ENCODE measurements around the gene USP54.
"Not testable (repeated sequence)": the region's sequence is repeated elsewhere in the genome, so short reads cannot be mapped to it uniquely, and the experiment has no call there.

USP54 gene

DNA sequence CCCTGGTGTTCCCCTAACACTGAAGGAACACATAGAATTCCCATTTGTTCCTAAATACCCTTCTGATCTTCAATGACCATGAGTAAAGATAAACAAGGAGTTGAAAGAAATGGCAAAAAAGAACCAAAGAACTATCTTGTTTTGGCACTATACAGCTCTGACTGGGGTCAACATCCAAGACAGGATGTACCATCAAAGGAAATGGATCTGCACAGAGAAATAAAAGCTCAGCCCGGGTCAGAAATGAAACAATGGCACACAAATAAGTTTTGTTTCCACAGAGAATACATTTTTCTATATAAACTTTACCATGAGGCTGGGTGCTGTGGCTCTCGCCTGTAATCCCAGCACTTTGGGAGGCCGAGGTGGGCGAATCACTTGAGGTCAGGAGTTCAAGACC, 18.0 kb upstream of the USP54 start:
- H3K9me3 Mint-ChIP-seq, result no peaks in the 10 kb centered on the region
- no peak overlapping the region for H3K4me3 Mint-ChIP-seq
- no peak overlapping the region for H3K27ac Mint-ChIP-seq
- no peaks in the 10 kb centered on the region for H3K4me1 Mint-ChIP-seq
- peaks cover 2% of the 10 kb centered on the region for H3K36me3 Mint-ChIP-seq
- H3K27me3 Mint-ChIP-seq, result no peaks in the 10 kb centered on the region

GRCh38 chr10:73601486-73601921, 10.4 kb upstream of the USP54 start:
- Mint-ChIP-seq H3K4me1 (no peaks in the 10 kb centered on the region), H3K9me3 (no peaks in the 10 kb centered on the region), H3K36me3 (peaks cover 2% of the 10 kb centered on the region), H3K27ac (no peak overlapping the region), H3K4me3 (no peak overlapping the region), H3K27me3 (no peaks in the 10 kb centered on the region)

- no peaks in the 10 kb centered on the region for H3K36me3 Mint-ChIP-seq
Measured at GRCh38 chr10:73597346-73597745, 6.2 kb upstream of the USP54 start.

DNA sequence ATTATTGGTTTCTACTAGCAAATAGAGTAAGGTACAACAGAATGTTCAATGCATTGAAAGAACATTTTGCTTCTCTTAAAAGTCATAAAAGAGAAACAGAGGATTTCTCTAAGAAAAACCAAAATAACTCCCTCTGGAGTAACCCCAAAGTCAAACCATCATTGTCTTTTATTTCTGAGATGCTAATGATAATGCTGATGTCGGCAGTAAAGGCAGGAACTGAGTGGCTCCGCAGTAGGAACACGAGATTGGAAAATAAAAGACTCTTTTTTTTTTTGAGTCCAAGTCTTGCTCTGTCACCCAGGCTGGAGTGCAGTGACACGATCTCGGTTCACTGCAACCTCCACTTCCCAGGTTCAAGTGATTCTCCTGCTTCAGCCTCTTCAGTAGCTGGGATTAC, 2.7 kb upstream of the USP54 start:
- H3K36me3 Mint-ChIP-seq, result no peaks in the 10 kb centered on the region
- H3K27me3 Mint-ChIP-seq, result no peaks in the 10 kb centered on the region
- no peak overlapping the region for H3K4me3 Mint-ChIP-seq
- H3K9me3 Mint-ChIP-seq, result no peaks in the 10 kb centered on the region
- H3K4me1 Mint-ChIP-seq, result peaks cover 28% of the 10 kb centered on the region
- no peak overlapping the region for H3K27ac Mint-ChIP-seq

More at GRCh38 chr10:73597346-73597745, 6.2 kb upstream of the USP54 start:
- no peak overlapping the region for H3K27ac Mint-ChIP-seq
- H3K4me3 Mint-ChIP-seq, result no peak overlapping the region
- no peaks in the 10 kb centered on the region for H3K9me3 Mint-ChIP-seq
- H3K4me1 Mint-ChIP-seq, result peaks cover 6% of the 10 kb centered on the region
- H3K27me3 Mint-ChIP-seq, result no peaks in the 10 kb centered on the region

DNA sequence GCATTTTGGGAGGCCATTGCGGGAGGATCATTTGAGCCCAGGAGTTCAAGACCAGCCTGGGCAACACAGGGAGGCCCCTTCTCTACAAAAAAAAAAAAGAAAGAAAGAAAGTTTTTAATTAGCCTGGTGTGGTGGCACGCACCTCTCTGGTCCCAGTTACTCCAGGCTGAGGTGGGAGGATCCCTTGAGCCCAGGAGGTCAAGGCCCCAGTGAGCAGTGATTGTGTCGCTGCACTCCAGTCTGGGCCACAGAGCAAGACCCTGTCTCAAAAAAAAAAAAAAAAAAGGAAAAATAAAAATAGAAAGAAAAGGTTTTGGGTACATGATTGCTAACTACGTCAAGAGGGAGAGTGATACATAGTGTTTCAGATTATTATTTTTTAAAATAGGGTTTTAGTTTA, 2.0 kb upstream of the USP54 start:
- Mint-ChIP-seq H3K9me3 (no peaks in the 10 kb centered on the region), H3K4me1 (peaks cover 28% of the 10 kb centered on the region)

DNA sequence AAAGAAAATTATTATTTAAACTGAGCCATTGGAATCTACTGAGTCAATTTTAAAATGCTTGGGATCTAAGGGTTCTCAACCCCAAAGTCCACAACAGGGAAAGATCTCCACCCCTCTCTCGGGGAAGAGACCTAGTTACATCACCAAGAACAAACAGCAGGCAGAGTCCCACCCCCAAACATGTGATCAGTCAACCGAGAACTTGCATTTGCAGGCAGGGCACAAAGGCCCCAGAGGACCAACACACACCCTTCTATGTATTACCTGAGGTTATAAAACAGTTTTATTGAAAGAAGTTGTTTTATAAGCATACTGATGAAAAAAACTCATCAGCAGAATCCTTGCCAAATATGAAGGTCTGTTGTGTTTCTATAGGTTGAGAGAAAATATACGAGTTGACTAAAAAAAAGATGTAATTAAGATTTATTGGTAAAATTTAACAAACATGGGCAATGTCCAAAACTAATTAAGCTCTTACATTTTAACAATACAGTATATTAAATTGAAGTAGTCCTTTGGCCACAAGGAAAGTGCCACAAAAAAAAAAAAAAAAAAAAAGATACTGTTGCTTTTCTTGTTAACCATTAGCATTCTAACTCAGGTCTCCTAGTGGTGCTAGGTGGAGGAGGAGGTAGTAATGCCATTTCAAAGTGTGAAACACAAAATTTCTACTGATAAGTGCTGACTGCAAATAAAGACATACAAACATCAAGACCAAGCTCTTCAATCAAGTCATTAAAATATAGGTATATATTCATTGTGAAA, 975 bp upstream of the USP54 start:
- H3K4me3 Mint-ChIP-seq, result no peak overlapping the region
- H3K27me3 Mint-ChIP-seq, result no peaks in the 10 kb centered on the region
- H3K36me3 Mint-ChIP-seq, result no peaks in the 10 kb centered on the region
- no peaks in the 10 kb centered on the region for H3K9me3 Mint-ChIP-seq
- peaks cover 28% of the 10 kb centered on the region for H3K4me1 Mint-ChIP-seq
- H3K27ac Mint-ChIP-seq, result no peak overlapping the region

More for the DNA sequence above, 2.0 kb upstream of the USP54 start:
- H3K27me3 Mint-ChIP-seq, result no peaks in the 10 kb centered on the region
- no peaks in the 10 kb centered on the region for H3K36me3 Mint-ChIP-seq
- H3K4me3 Mint-ChIP-seq, result no peak overlapping the region
- no peak overlapping the region for H3K27ac Mint-ChIP-seq

GRCh38 chr10:73589563-73590126, 1.5 kb downstream of the USP54 start:
- Mint-ChIP-seq H3K27ac (peak overlapping the region; percentile 76), H3K9me3 (no peaks in the 10 kb centered on the region), H3K36me3 (peaks cover 3% of the 10 kb centered on the region), H3K4me1 (peaks cover 28% of the 10 kb centered on the region), H3K4me3 (no peak overlapping the region), H3K27me3 (no peaks in the 10 kb centered on the region)

DNA sequence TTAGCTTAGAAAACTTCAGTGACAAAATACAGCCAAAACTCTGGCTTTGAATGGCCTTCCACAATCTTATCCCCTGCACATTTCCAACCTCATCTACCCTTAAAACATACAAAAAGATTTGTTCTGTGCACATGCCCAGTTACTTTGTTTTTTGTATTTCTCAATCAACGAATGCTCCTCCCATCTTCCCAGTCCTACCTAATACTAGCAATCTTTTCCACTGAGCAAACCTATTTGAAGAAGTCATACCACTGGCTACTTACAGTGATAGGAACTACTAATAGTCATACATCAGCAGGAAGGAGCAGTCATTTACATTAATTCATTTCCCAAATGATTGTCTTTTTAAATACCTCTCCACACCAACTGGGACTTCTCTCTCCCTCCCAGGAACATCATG, 2.5 kb downstream of the USP54 start:
- Mint-ChIP-seq H3K36me3 (peaks cover 3% of the 10 kb centered on the region), H3K27me3 (no peaks in the 10 kb centered on the region), H3K4me3 (no peak overlapping the region), H3K27ac (no peak overlapping the region), H3K4me1 (peaks cover 28% of the 10 kb centered on the region), H3K9me3 (no peaks in the 10 kb centered on the region)

DNA sequence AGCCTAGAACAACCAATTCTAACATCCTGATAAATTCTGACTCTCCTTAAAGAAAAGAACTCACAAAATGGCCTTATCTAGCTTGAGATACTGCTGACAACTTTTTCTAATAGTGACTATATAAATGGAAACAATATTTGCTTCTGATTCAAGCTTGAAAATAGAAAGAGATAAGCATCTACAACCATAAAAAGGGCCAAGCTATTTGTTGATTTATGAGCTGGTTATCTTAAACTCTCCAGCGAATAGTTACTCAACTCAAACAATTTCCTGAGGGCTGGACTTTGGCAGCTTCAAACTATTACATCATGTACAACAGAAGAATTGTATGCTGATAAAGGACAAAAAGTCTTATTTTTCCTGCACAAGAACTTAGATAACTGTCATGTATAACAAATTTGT, 4.6 kb downstream of the USP54 start:
- H3K9me3 Mint-ChIP-seq, result no peaks in the 10 kb centered on the region
- H3K4me3 Mint-ChIP-seq, result no peak overlapping the region
- H3K36me3 Mint-ChIP-seq, result peaks cover 4% of the 10 kb centered on the region
- no peaks in the 10 kb centered on the region for H3K27me3 Mint-ChIP-seq
- no peak overlapping the region for H3K27ac Mint-ChIP-seq
- peaks cover 14% of the 10 kb centered on the region for H3K4me1 Mint-ChIP-seq

- Mint-ChIP-seq H3K36me3 (peaks cover 4% of the 10 kb centered on the region), H3K4me3 (no peak overlapping the region), H3K9me3 (no peaks in the 10 kb centered on the region), H3K27ac (no peak overlapping the region), H3K27me3 (no peaks in the 10 kb centered on the region), H3K4me1 (peaks cover 4% of the 10 kb centered on the region)
Measured at GRCh38 chr10:73585327-73585726, 5.8 kb downstream of the USP54 start.

DNA sequence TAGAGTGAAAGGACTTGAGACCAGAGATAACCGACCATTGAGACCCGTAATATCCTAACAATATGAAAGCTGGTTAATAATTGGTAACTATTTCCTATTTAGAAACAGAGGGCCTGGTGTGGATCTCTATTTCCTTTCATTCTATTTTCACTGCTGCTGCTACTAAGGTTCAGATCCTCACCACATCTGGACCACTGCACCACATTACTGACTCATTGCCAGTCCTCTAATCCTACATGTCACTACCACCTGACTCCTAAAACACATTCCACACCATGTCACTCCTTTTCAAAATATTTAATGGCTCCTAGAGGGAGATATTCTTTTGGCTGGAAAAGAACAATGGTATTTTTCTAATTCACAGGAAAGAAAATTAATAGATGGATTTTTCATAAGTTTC, 6.4 kb downstream of the USP54 start:
- Mint-ChIP-seq H3K9me3 (no peaks in the 10 kb centered on the region), H3K4me3 (no peak overlapping the region), H3K27me3 (no peaks in the 10 kb centered on the region), H3K4me1 (peaks cover 4% of the 10 kb centered on the region), H3K36me3 (peaks cover 4% of the 10 kb centered on the region), H3K27ac (no peak overlapping the region)

DNA sequence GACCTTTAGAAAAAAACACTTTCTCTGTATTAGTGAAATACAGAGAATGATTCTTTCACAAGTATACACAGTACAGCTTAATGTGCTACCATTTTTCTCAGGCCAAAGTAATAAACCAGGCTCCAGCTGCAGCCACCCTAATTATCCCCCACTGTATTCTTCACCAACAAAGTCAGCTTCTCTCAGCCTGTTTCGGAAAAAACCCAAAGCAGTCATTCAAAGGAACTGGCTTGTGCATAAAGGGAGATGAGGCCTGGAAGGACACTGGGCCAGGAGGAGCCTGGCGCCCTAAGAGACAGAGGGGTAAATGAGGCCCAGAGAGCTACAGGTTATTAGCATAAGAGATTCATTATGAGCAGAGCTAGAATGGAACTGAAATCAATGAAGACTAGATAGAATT, 9.2 kb downstream of the USP54 start:
- Mint-ChIP-seq H3K4me1 (no peaks in the 10 kb centered on the region), H3K36me3 (peaks cover 4% of the 10 kb centered on the region), H3K27ac (no peak overlapping the region), H3K27me3 (no peaks in the 10 kb centered on the region), H3K4me3 (no peak overlapping the region), H3K9me3 (no peaks in the 10 kb centered on the region)

DNA sequence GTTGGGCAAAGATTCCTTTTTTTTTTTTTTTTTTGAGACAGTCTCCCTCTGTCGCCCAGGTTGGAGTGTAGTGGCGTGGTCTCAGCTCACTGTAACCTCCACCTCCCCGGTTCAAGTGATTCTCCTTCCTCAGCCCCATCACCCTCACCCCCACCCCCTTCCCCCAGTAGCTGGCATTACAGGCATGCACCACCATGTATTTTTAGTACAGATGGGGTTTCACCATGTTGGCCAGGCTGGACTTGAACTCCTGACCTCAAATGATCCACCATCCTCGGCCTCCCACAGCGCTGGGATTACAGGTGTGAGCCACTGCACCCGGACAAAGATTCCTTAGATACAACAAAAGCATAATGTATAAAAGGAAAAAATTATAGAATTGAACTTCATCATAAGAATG, 12.2 kb downstream of the USP54 start:
- not testable (repeated sequence) for H3K4me1 Mint-ChIP-seq, H3K9me3 Mint-ChIP-seq, H3K27ac Mint-ChIP-seq, H3K36me3 Mint-ChIP-seq, H3K4me3 Mint-ChIP-seq, H3K27me3 Mint-ChIP-seq

GRCh38 chr10:73577788-73578187, 13.4 kb downstream of the USP54 start:
- no peaks in the 10 kb centered on the region for H3K9me3 Mint-ChIP-seq
- no peak overlapping the region for H3K4me3 Mint-ChIP-seq
- no peaks in the 10 kb centered on the region for H3K4me1 Mint-ChIP-seq
- no peak overlapping the region for H3K27ac Mint-ChIP-seq
- no peaks in the 10 kb centered on the region for H3K27me3 Mint-ChIP-seq
- H3K36me3 Mint-ChIP-seq, result no peaks in the 10 kb centered on the region

GRCh38 chr10:73576890-73577591, 14.1 kb downstream of the USP54 start:
- no peaks in the 10 kb centered on the region for H3K9me3 Mint-ChIP-seq
- H3K4me1 Mint-ChIP-seq, result no peaks in the 10 kb centered on the region
- no peak overlapping the region for H3K4me3 Mint-ChIP-seq
- H3K27me3 Mint-ChIP-seq, result no peaks in the 10 kb centered on the region
- H3K36me3 Mint-ChIP-seq, result no peaks in the 10 kb centered on the region
- no peak overlapping the region for H3K27ac Mint-ChIP-seq

DNA sequence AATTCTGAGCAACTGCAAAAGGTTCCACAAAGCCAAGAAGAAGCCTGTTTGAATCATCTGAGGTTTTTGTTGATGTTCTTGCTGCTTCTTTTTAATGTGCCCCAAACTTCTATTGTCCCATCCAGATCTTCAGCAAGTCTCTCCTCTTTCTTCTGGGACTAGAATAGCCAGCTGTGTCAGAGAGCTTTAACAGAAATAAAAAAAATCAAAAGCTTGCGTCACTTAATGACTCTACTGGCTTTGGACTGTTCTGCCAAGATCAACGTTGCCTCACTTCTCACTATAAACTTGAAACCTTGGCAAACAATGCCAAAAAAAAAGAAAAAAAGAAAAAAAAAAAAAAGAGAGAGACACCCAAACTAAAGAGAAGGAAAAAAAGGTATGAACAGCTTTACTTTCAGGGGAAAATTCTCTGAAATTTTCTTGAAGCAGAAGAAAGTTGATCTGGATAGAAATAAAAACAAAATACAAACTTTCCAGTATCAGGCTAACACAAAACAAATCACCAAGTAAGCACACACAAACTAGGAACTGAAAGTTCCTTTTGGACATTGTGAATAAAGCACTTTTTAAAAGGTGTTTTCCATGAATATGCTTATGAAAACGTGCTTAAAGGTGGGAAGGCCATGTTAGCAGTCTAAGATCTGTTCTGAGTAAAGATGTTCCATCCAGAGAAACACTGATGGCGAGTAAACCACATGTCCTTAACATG, 14.8 kb downstream of the USP54 start:
- Mint-ChIP-seq H3K4me1 (no peaks in the 10 kb centered on the region), H3K9me3 (no peaks in the 10 kb centered on the region), H3K36me3 (no peaks in the 10 kb centered on the region), H3K4me3 (no peak overlapping the region), H3K27ac (no peak overlapping the region), H3K27me3 (no peaks in the 10 kb centered on the region)

Measured in activated naive CD4-positive, alpha-beta T cell treated with anti-CD3 and anti-CD28 coated beads, Interleukin-2, amount 50 U/mL, for 24 hours (primary cell).